Karpas-422 (cell line): ENCODE measurements around the gene TNS1. TPM values are rescaled to one million over a fixed set of nuclear protein-coding genes. Genes with fewer than 3 reads are reported as not detected.
A peak's percentile ranks its signal among the peaks of the same experiment; 100 is the strongest.
"Not testable (repeated sequence)": the region's sequence is repeated elsewhere in the genome, so short reads cannot be mapped to it uniquely, and the experiment has no call there.

Source experiments
- DNase-seq: peaks from one replicate; pipeline ENCODE4 v3.0.0-alpha.2; 2015
- H2AFZ ChIP-seq: fragments of 200-600 bp; sonication (generic); 2 replicates; pipeline ENCODE4 v1.6.1; 2014; ENCODE audit warnings: antibody characterized with exemption, low read length, mixed read lengths
- H3K27ac ChIP-seq: fragments of 200-600 bp; sonication (generic); 2 replicates; pipeline ENCODE4 v1.5.1; 2014; ENCODE audit warnings: mild to moderate bottlenecking, low read length, moderate library complexity
- H3K27me3 ChIP-seq: fragments of 200-600 bp; sonication (generic); 2 replicates; pipeline ENCODE4 v1.6.1; 2014; ENCODE audit warnings: low read length, mixed read lengths
- H3K36me3 ChIP-seq: fragments of 200-600 bp; sonication (generic); 2 replicates; pipeline ENCODE4 v1.6.1; 2014; ENCODE audit warnings: low read length, mixed read lengths; ENCODE audit not compliant: insufficient read depth
- H3K4me1 ChIP-seq: fragments of 200-600 bp; sonication (generic); 2 replicates; pipeline ENCODE4 v1.6.1; 2014; ENCODE audit warnings: mild to moderate bottlenecking, low read length, mixed read lengths
- H3K4me2 ChIP-seq: fragments of 200-600 bp; sonication (generic); 2 replicates; pipeline ENCODE4 v1.6.1; 2014; ENCODE audit warnings: low read length, low read depth, mild to moderate bottlenecking; ENCODE audit not compliant: poor library complexity, severe bottlenecking
- H3K4me3 ChIP-seq: fragments of 200-600 bp; sonication (generic); 2 replicates; pipeline ENCODE4 v1.5.1; 2014; ENCODE audit warnings: mild to moderate bottlenecking, antibody characterized with exemption, low read length, mixed read lengths
- H3K79me2 ChIP-seq: fragments of 200-600 bp; sonication (generic); 2 replicates; pipeline ENCODE4 v1.6.1; 2014; ENCODE audit warnings: mild to moderate bottlenecking, low read length, mixed read lengths
- H3K9ac ChIP-seq: fragments of 200-600 bp; sonication (generic); 2 replicates; pipeline ENCODE4 v1.6.0; 2014; ENCODE audit warnings: low read length
- H3K9me2 ChIP-seq: fragments of 200-600 bp; sonication (generic), shearing (Covaris generic); replicated peaks from 2 replicates; pipeline ENCODE4 v1.6.0; 2014; ENCODE audit warnings: mild to moderate bottlenecking, low read length, moderate library complexity; ENCODE audit not compliant: insufficient read depth
- H3K9me3 ChIP-seq: fragments of 300-700, 200-600 bp; sonication (generic); 2 replicates; pipeline ENCODE4 v1.6.1; 2014; ENCODE audit warnings: low read length, mixed read lengths
- H4K20me1 ChIP-seq: fragments of 200-600 bp; sonication (generic); 2 replicates; pipeline ENCODE4 v1.6.1; 2014; ENCODE audit warnings: mild to moderate bottlenecking, antibody characterized with exemption, low read length, low read depth; ENCODE audit not compliant: insufficient read depth
- total RNA-seq: library from RNA; depleted of rRNA; stranded (reverse); fragments of >200 nt; shearing (Covaris generic); gene quantifications from 2 replicates; pipeline ENCODE4 v1.2.3, GENCODE V29; 2014; ENCODE audit warnings: low replicate concordance

Gene TNS1
- total RNA-seq, 1 experiment from 2014 or later = 1.7 TPM

GRCh38 chr2:218040883-218041282 is 38.1 kb upstream of the TNS1 start:
- no peak overlapping the region for H2AFZ ChIP-seq
- no peaks in the 10 kb centered on the region for H3K27me3 ChIP-seq
- no peaks in the 10 kb centered on the region for H4K20me1 ChIP-seq
- no peaks in the 10 kb centered on the region for H3K9me2 ChIP-seq
- H3K9ac ChIP-seq = no peak overlapping the region
- DNase-seq = no peak
- H3K4me3 ChIP-seq = no peak overlapping the region
- H3K9me3 ChIP-seq = no peaks in the 10 kb centered on the region
- no peaks in the 10 kb centered on the region for H3K4me1 ChIP-seq
- no peaks in the 10 kb centered on the region for H3K36me3 ChIP-seq
- H3K27ac ChIP-seq = no peak overlapping the region
- H3K79me2 ChIP-seq = no peaks in the 10 kb centered on the region
- no peak overlapping the region for H3K4me2 ChIP-seq

- no peak overlapping the region for H3K9ac ChIP-seq
- H3K4me2 ChIP-seq = no peak overlapping the region
- H2AFZ ChIP-seq = no peak overlapping the region
- no peaks in the 10 kb centered on the region for H3K9me2 ChIP-seq
- H3K9me3 ChIP-seq = no peaks in the 10 kb centered on the region
- no peaks in the 10 kb centered on the region for H3K27me3 ChIP-seq
- DNase-seq = no peak
- H3K36me3 ChIP-seq = no peaks in the 10 kb centered on the region
- no peaks in the 10 kb centered on the region for H3K4me1 ChIP-seq
- no peak overlapping the region for H3K27ac ChIP-seq
- no peaks in the 10 kb centered on the region for H4K20me1 ChIP-seq
- H3K79me2 ChIP-seq = no peaks in the 10 kb centered on the region
- H3K4me3 ChIP-seq = no peak overlapping the region
Observed at GRCh38 chr2:218039171-218039570, 36.4 kb upstream of the TNS1 start.

GRCh38 chr2:218036371-218036770 is 33.6 kb upstream of the TNS1 start:
- peak; percentile 55 for DNase-seq
- Histone ChIP-seq H3K9me2 (no peaks in the 10 kb centered on the region), H3K9me3 (no peaks in the 10 kb centered on the region), H3K79me2 (no peaks in the 10 kb centered on the region), H3K4me1 (no peaks in the 10 kb centered on the region), H3K27ac (no peak overlapping the region), H3K27me3 (no peaks in the 10 kb centered on the region), H3K4me3 (no peak overlapping the region), H3K36me3 (no peaks in the 10 kb centered on the region), H2AFZ (no peak overlapping the region), H4K20me1 (no peaks in the 10 kb centered on the region), H3K4me2 (no peak overlapping the region), H3K9ac (no peak overlapping the region)

- no peak overlapping the region for H3K4me2 ChIP-seq
- H3K9me3 ChIP-seq = no peaks in the 10 kb centered on the region
- no peak overlapping the region for H3K9ac ChIP-seq
- no peaks in the 10 kb centered on the region for H3K9me2 ChIP-seq
- H3K27ac ChIP-seq = no peak overlapping the region
- no peak overlapping the region for H3K4me3 ChIP-seq
- no peaks in the 10 kb centered on the region for H3K27me3 ChIP-seq
- H3K36me3 ChIP-seq = no peaks in the 10 kb centered on the region
- H2AFZ ChIP-seq = no peak overlapping the region
- no peaks in the 10 kb centered on the region for H3K4me1 ChIP-seq
- DNase-seq = no peak
- no peaks in the 10 kb centered on the region for H4K20me1 ChIP-seq
- H3K79me2 ChIP-seq = no peaks in the 10 kb centered on the region
Observed at GRCh38 chr2:218035463-218036100, 32.8 kb upstream of the TNS1 start.

GRCh38 chr2:218034497-218035213 is 31.9 kb upstream of the TNS1 start:
- not testable (repeated sequence) for H3K36me3 ChIP-seq, H3K9ac ChIP-seq, H2AFZ ChIP-seq, H3K4me3 ChIP-seq, H3K4me2 ChIP-seq, H3K4me1 ChIP-seq, H3K9me3 ChIP-seq, H4K20me1 ChIP-seq, H3K27ac ChIP-seq, H3K9me2 ChIP-seq, H3K79me2 ChIP-seq, H3K27me3 ChIP-seq
- DNase-seq = peak; percentile 77

- Histone ChIP-seq H2AFZ (no peak overlapping the region), H3K9me3 (no peaks in the 10 kb centered on the region), H3K9me2 (no peaks in the 10 kb centered on the region), H3K27me3 (no peaks in the 10 kb centered on the region), H3K27ac (no peak overlapping the region), H3K4me2 (no peak overlapping the region), H3K9ac (no peak overlapping the region), H3K4me1 (no peaks in the 10 kb centered on the region), H3K36me3 (no peaks in the 10 kb centered on the region), H4K20me1 (no peaks in the 10 kb centered on the region), H3K79me2 (no peaks in the 10 kb centered on the region), H3K4me3 (no peak overlapping the region)
- no peak for DNase-seq
Observed at GRCh38 chr2:218033590-218034496, 31.0 kb upstream of the TNS1 start.

- H3K27ac ChIP-seq = no peak overlapping the region
- no peak overlapping the region for H3K4me3 ChIP-seq
- no peak overlapping the region for H2AFZ ChIP-seq
- no peak for DNase-seq
- H3K27me3 ChIP-seq = no peaks in the 10 kb centered on the region
- H3K9me2 ChIP-seq = no peaks in the 10 kb centered on the region
- no peak overlapping the region for H3K9ac ChIP-seq
- no peak overlapping the region for H3K4me2 ChIP-seq
- H3K9me3 ChIP-seq = no peaks in the 10 kb centered on the region
- H3K79me2 ChIP-seq = no peaks in the 10 kb centered on the region
- H4K20me1 ChIP-seq = no peaks in the 10 kb centered on the region
- no peaks in the 10 kb centered on the region for H3K4me1 ChIP-seq
- H3K36me3 ChIP-seq = no peaks in the 10 kb centered on the region
Observed at GRCh38 chr2:218033208-218033589, 30.4 kb upstream of the TNS1 start.
